ENCODE data around the gene EDARADD. TPM values are rescaled to one million over a fixed set of nuclear protein-coding genes. Genes with fewer than 3 reads are reported as not detected.

The EDARADD gene
- total and polyA plus RNA-seq, 8 donors, result 0.73 to 7.5 (median 4.5) TPM

- TF ChIP-seq CTCF (IDR thresholded peaks at IDR 0.05), result no peak
- intact Hi-C loops (cut with DNase I), result no loop called here
- no peaks in the 10 kb centered on the region for H3K9me3 ChIP-seq
- DNase-seq (no peak), ATAC-seq (no peak)
- no peaks in the 10 kb centered on the region for H3K36me3 ChIP-seq
- no peak overlapping the region for H3K4me3 ChIP-seq
- no peak overlapping the region for H3K27ac ChIP-seq
- no peaks in the 10 kb centered on the region for H3K27me3 ChIP-seq
- H3K4me1 ChIP-seq, result no peaks in the 10 kb centered on the region
These were observed 74.5 kb downstream of the EDARADD start for GRCh38 chr1:236468625-236469024.

GRCh38 chr1:236469466-236469865 lies 75.4 kb downstream of the EDARADD start:
- H3K4me1 ChIP-seq, result no peaks in the 10 kb centered on the region
- intact Hi-C loops (cut with DNase I), result no loop called here
- TF ChIP-seq CTCF (IDR thresholded peaks at IDR 0.05), result no peak
- no peak overlapping the region for H3K4me3 ChIP-seq
- no peak for DNase-seq
- no peak overlapping the region for H3K27ac ChIP-seq
- ATAC-seq, result no peak
- no peaks in the 10 kb centered on the region for H3K27me3 ChIP-seq
- no peaks in the 10 kb centered on the region for H3K36me3 ChIP-seq
- no peaks in the 10 kb centered on the region for H3K9me3 ChIP-seq

- no peak for DNase-seq
- no peak overlapping the region for H3K4me3 ChIP-seq
- ATAC-seq, result no peak
These were observed 77.0 kb downstream of the EDARADD start for GRCh38 chr1:236471096-236471495.

GRCh38 chr1:236471653-236472052 lies 77.6 kb downstream of the EDARADD start:
- Histone ChIP-seq H3K9me3 (no peaks in the 10 kb centered on the region), H3K27ac (no peak overlapping the region), H3K4me3 (no peak overlapping the region), H3K36me3 (no peaks in the 10 kb centered on the region), H3K27me3 (no peaks in the 10 kb centered on the region), H3K4me1 (no peaks in the 10 kb centered on the region)
- intact Hi-C loops (cut with DNase I), result no loop called here
- no peak for ATAC-seq
- no peak for TF ChIP-seq CTCF (IDR thresholded peaks at IDR 0.05)
- no peak for DNase-seq

More at GRCh38 chr1:236471096-236471495, 77.0 kb downstream of the EDARADD start:
- Histone ChIP-seq H3K9me3 (no peaks in the 10 kb centered on the region), H3K4me1 (no peaks in the 10 kb centered on the region), H3K36me3 (no peaks in the 10 kb centered on the region), H3K27ac (no peak overlapping the region), H3K27me3 (no peaks in the 10 kb centered on the region)
- TF ChIP-seq CTCF (IDR thresholded peaks at IDR 0.05), result no peak
- intact Hi-C loops (cut with DNase I), result no loop called here

- ATAC-seq, result no peak
These were observed 79.0 kb downstream of the EDARADD start for GRCh38 chr1:236472850-236473788.

More at GRCh38 chr1:236472850-236473788, 79.0 kb downstream of the EDARADD start:
- no peak for DNase-seq
- no peaks in the 10 kb centered on the region for H3K9me3 ChIP-seq
- intact Hi-C loops (cut with DNase I), result no loop called here
- no peak overlapping the region for H3K27ac ChIP-seq
- TF ChIP-seq CTCF (IDR thresholded peaks at IDR 0.05), result no peak
- no peak overlapping the region for H3K4me3 ChIP-seq
- no peaks in the 10 kb centered on the region for H3K27me3 ChIP-seq
- H3K36me3 ChIP-seq, result no peaks in the 10 kb centered on the region
- no peaks in the 10 kb centered on the region for H3K4me1 ChIP-seq

Measured in left lung (tissue), 10 donors.